T-cell (primary cell): ENCODE data around the gene CCDC134. TPM values are rescaled to one million over a fixed set of nuclear protein-coding genes. Genes with fewer than 3 reads are reported as not detected.

Experiments used
- ATAC-seq, 4 experiments: fragments of 200-7000 bp in 3 of 4; fragments of 150-1000 bp in 1 of 4; cut with Tn5 transposase; replicated peaks in 1 of 4; 1 replicate in 3 of 4; 2 replicates in 1 of 4; pipeline ENCODE4 v1.10.0; 2021; ENCODE audit warnings: moderate library complexity in 3 of 4, mild to moderate bottlenecking in 2 of 4, moderate number of reproducible peaks in 1 of 4
- CTCF ChIA-PET, 2 donors: fragments of 300-600 bp; sonication (Branson Sonifier 250); formaldehyde crosslinking; loops; one replicate each; lab custom pipeline; 2022; ENCODE audit warnings: antibody characterized with exemption in 2 of 2; lab: Charles Lee
- POLR2A ChIA-PET, 2 donors: fragments of 300-600 bp; sonication (Branson Sonifier 250); formaldehyde crosslinking; loops; one replicate each; lab custom pipeline; 2022; ENCODE audit warnings: antibody characterized with exemption in 2 of 2; lab: Charles Lee
- DNase-seq, 35 experiments: peaks; one replicate each; pipeline versions ENCODE4 v3.0.0 to v3.0.0-alpha.2; 2013 to 2023
- H3K27ac ChIP-seq: one replicate; pipeline ENCODE4 v1.5.1; 2013; ENCODE audit warnings: low read length
- H3K27me3 ChIP-seq, 2 experiments: replicated peaks in 1 of 2; 1 replicate in 1 of 2; 2 replicates in 1 of 2; pipeline versions ENCODE4 v1.6.1 to v1.7.0; 2013; ENCODE audit warnings: low read length in 1 of 2, mixed read lengths in 1 of 2; ENCODE audit not compliant: control insufficient read depth in 2 of 2, insufficient read depth in 2 of 2; ENCODE audit errors: extremely low read depth in 1 of 2
- H3K36me3 ChIP-seq, 2 donors: 1 replicate in 1 of 2; 2 replicates in 1 of 2; pipeline versions ENCODE4 v1.6.1 to v1.7.0; 2013; ENCODE audit warnings: low read length in 1 of 2; ENCODE audit not compliant: control insufficient read depth in 2 of 2, insufficient read depth in 1 of 2; ENCODE audit errors: extremely low read depth in 1 of 2
- H3K4me1 ChIP-seq, 2 experiments: 1 replicate in 1 of 2; 2 replicates in 1 of 2; pipeline versions ENCODE4 v1.6.1 to v1.7.0; 2013; ENCODE audit warnings: low read length in 2 of 2, mixed read lengths in 1 of 2; ENCODE audit not compliant: insufficient read depth in 2 of 2, control insufficient read depth in 1 of 2; ENCODE audit errors: extremely low read depth in 1 of 2
- H3K4me3 ChIP-seq, 2 donors: 1 replicate in 1 of 2; 2 replicates in 1 of 2; pipeline versions ENCODE4 v1.5.1 to v1.7.0; 2013; ENCODE audit warnings: mild to moderate bottlenecking in 2 of 2, low read length in 1 of 2, moderate library complexity in 1 of 2; ENCODE audit not compliant: control insufficient read depth in 1 of 2; ENCODE audit errors: extremely low read depth in 1 of 2
- H3K9me3 ChIP-seq: 2 replicates; pipeline ENCODE4 v1.7.0; 2013
- H3K27ac Mint-ChIP-seq, 2 donors: one replicate each; pipeline ENCODE4 v1.8.0; 2020 to 2021; ENCODE audit warnings: mild to moderate bottlenecking in 2 of 2, mixed read lengths in 2 of 2
- H3K27me3 Mint-ChIP-seq, 2 donors: one replicate each; pipeline ENCODE4 v1.8.0; 2021 to 2022; ENCODE audit warnings: mixed read lengths in 2 of 2
- H3K36me3 Mint-ChIP-seq: one replicate; pipeline ENCODE4 v1.8.0; 2021; ENCODE audit warnings: mixed read lengths
- H3K4me1 Mint-ChIP-seq, 3 donors: one replicate each; pipeline ENCODE4 v1.8.0; 2020 to 2022; ENCODE audit warnings: mixed read lengths in 3 of 3, mild to moderate bottlenecking in 1 of 3
- H3K4me3 Mint-ChIP-seq, 3 donors: one replicate each; pipeline ENCODE4 v1.8.0; 2020 to 2022; ENCODE audit warnings: mild to moderate bottlenecking in 3 of 3, mixed read lengths in 3 of 3, moderate library complexity in 3 of 3
- H3K9me3 Mint-ChIP-seq, 3 donors: one replicate each; pipeline ENCODE4 v1.8.0; 2020 to 2022; ENCODE audit warnings: mixed read lengths in 3 of 3
- WGBS: methylation state at CpG from one replicate; pipeline ENCODE4 v1.1.5; 2013; ENCODE audit warnings: missing lambda C conversion rate; ENCODE audit not compliant: insufficient coverage; 5-methylcytosine and 5-hydroxymethylcytosine counted together
- total RNA-seq, 35 experiments: library from RNA in 6 of 35; stranded (reverse) in 6 of 35; fragments of 120-200 nt in 1 of 35; gene quantifications; one replicate each; pipeline versions ENCODE4 v1.2.1 to v1.2.4 and lab custom pipeline; 2013 to 2026

CCDC134 gene
- total RNA-seq, 5 donors from 2014 or later (not counting 1 experiment from before 2014, with no cell fraction given) = 14.4 to 21.7 (median 16.7) TPM

- CTCF ChIA-PET = no interaction called here
- H3K9me3 ChIP-seq = no peaks in the 10 kb centered on the region
- Mint-ChIP-seq H3K4me1 (peaks cover 46 to 68% (median 67%) of the 10 kb centered on the region in 3 donors), H3K36me3 (peaks cover 30% of the 10 kb centered on the region), H3K9me3 (no peaks in the 10 kb centered on the region), H3K4me3 (no peak overlapping the region), H3K27me3 (no peaks in the 10 kb centered on the region), H3K27ac (peak overlapping the region in 1 of 2 donors; percentile 23)
- H3K27ac ChIP-seq = no peak overlapping the region
- DNase-seq (no peak), ATAC-seq (no peak)
- H3K27me3 ChIP-seq = no peaks in the 10 kb centered on the region
- H3K4me1 ChIP-seq = peaks cover 2 to 12% of the 10 kb centered on the region in 2 experiments
- 100% methylated on average over 1 of the region's 2 CpGs for WGBS
- POLR2A ChIA-PET = no interaction called here
- H3K36me3 ChIP-seq = peaks cover 2 to 10% of the 10 kb centered on the region in 2 donors
- H3K4me3 ChIP-seq = no peak overlapping the region
Observed at GRCh38 chr22:41836551-41836950, 36.1 kb downstream of the CCDC134 start.

- no peak overlapping the region for H3K27ac ChIP-seq
- peaks cover 34% of the 10 kb centered on the region for H3K36me3 Mint-ChIP-seq
- ChIA-PET CTCF (interaction anchor here in 1 of 2 donors (0.6 kb wide), 2 partner anchors 85 to 141 kb away, joined by 3 to 4 read pairs; no protein-coding TSS in a partner anchor), POLR2A (interaction anchor here (0.6 kb wide), 4 partner anchors 34 to 606 kb away, joined by 4 to 9 read pairs (median 6); no protein-coding TSS in a partner anchor)
- peak overlapping the region; percentile 37 to 71 for H3K27ac Mint-ChIP-seq
- WGBS = 75% methylated on average over 1 of the region's 1 CpG
- no peaks in the 10 kb centered on the region for H3K27me3 Mint-ChIP-seq
- ATAC-seq = peak in 1 of 4 experiments; percentile 25
- no peaks in the 10 kb centered on the region for H3K9me3 ChIP-seq
- no peak overlapping the region for H3K4me3 Mint-ChIP-seq
- H3K4me1 Mint-ChIP-seq = peaks cover 47 to 76% (median 74%) of the 10 kb centered on the region in 3 donors
- H3K36me3 ChIP-seq = peaks cover 8 to 10% of the 10 kb centered on the region in 2 donors
- no peak overlapping the region for H3K4me3 ChIP-seq
- DNase-seq = no peak
- H3K27me3 ChIP-seq = no peaks in the 10 kb centered on the region
- no peaks in the 10 kb centered on the region for H3K9me3 Mint-ChIP-seq
- peaks cover 0 to 12% of the 10 kb centered on the region in 2 experiments for H3K4me1 ChIP-seq
Observed at GRCh38 chr22:41838842-41839618, 38.6 kb downstream of the CCDC134 start.

- Histone ChIP-seq H3K4me3 (no peak overlapping the region), H3K27me3 (no peaks in the 10 kb centered on the region), H3K36me3 (peaks cover 8 to 10% of the 10 kb centered on the region in 2 donors), H3K9me3 (no peaks in the 10 kb centered on the region), H3K4me1 (peaks cover 0 to 16% of the 10 kb centered on the region in 2 experiments), H3K27ac (no peak overlapping the region)
- Mint-ChIP-seq H3K4me1 (peaks cover 48 to 79% (median 76%) of the 10 kb centered on the region in 3 donors), H3K27ac (no peak overlapping the region), H3K4me3 (no peak overlapping the region), H3K36me3 (peaks cover 34% of the 10 kb centered on the region), H3K27me3 (no peaks in the 10 kb centered on the region), H3K9me3 (no peaks in the 10 kb centered on the region)
- ChIA-PET POLR2A (interaction anchor here in 1 of 2 donors (0.7 kb wide), 1 partner anchor 22 kb away, joined by 6 read pairs; no protein-coding TSS in a partner anchor), CTCF (interaction anchor here in 1 of 2 donors (0.6 to 0.7 kb wide), 2 partner anchors 17 to 32 kb away, joined by 3 to 5 read pairs; no protein-coding TSS in a partner anchor)
- no peak for DNase-seq
- 94% methylated on average over 4 of the region's 5 CpGs for WGBS
- ATAC-seq = no peak
Observed at GRCh38 chr22:41840216-41840615, 39.7 kb downstream of the CCDC134 start.

- no CpG with 5 or more reads among the region's 3 CpGs for WGBS
- Histone ChIP-seq H3K27me3 (no peaks in the 10 kb centered on the region), H3K4me1 (peaks cover 0 to 16% of the 10 kb centered on the region in 2 experiments), H3K9me3 (no peaks in the 10 kb centered on the region), H3K36me3 (peaks cover 8 to 10% of the 10 kb centered on the region in 2 donors), H3K27ac (no peak overlapping the region), H3K4me3 (no peak overlapping the region)
- Mint-ChIP-seq H3K36me3 (peaks cover 32% of the 10 kb centered on the region), H3K27ac (peak overlapping the region in 1 of 2 donors; percentile 75), H3K4me1 (peaks cover 58 to 83% (median 80%) of the 10 kb centered on the region in 3 donors), H3K9me3 (no peaks in the 10 kb centered on the region), H3K4me3 (no peak overlapping the region), H3K27me3 (no peaks in the 10 kb centered on the region)
- ChIA-PET POLR2A (interaction anchor here in 1 of 2 donors (0.6 to 1.6 kb wide), 4 partner anchors 8 to 106 kb away, joined by 3 to 6 read pairs (median 4); partner anchors contain the start of gene SREBF2), CTCF (no interaction called here)
- DNase-seq (no peak), ATAC-seq (no peak)
Observed at GRCh38 chr22:41841085-41841712, 40.7 kb downstream of the CCDC134 start.

- Mint-ChIP-seq H3K27ac (peak overlapping the region; percentile 6 to 46), H3K36me3 (peaks cover 24% of the 10 kb centered on the region), H3K27me3 (no peaks in the 10 kb centered on the region), H3K9me3 (no peaks in the 10 kb centered on the region), H3K4me3 (no peak overlapping the region), H3K4me1 (peaks cover 65 to 86% (median 84%) of the 10 kb centered on the region in 3 donors)
- ATAC-seq (peak in 3 of 4 experiments; percentile 16 to 27 (median 27)), DNase-seq (no peak)
- Histone ChIP-seq H3K27me3 (no peaks in the 10 kb centered on the region), H3K4me1 (peaks cover 0 to 18% of the 10 kb centered on the region in 2 experiments), H3K27ac (no peak overlapping the region), H3K9me3 (no peaks in the 10 kb centered on the region), H3K4me3 (no peak overlapping the region), H3K36me3 (peaks cover 5 to 6% of the 10 kb centered on the region in 2 donors)
- WGBS = 30% methylated on average over 2 of the region's 8 CpGs
- ChIA-PET CTCF (interaction anchor here in 1 of 2 donors (0.5 to 1.2 kb wide), 3 partner anchors 12 to 123 kb away, joined by 3 read pairs; no protein-coding TSS in a partner anchor), POLR2A (interaction anchor here in 1 of 2 donors (0.7 to 1.6 kb wide), 3 partner anchors 11 to 94 kb away, joined by 4 to 5 read pairs (median 5); partner anchors contain the start of gene SREBF2)
Observed at GRCh38 chr22:41842996-41843970, 42.8 kb downstream of the CCDC134 start.
